NCI-H345 treated with DMSO at 0.1 percent for 48 hours (cell line): ENCODE measurements around the gene CDH18.

Experiments used
- DNase-seq: peaks from one replicate; lab custom pipeline; 2025; ENCODE audit not compliant: unreplicated experiment; lab: John Stamatoyannopoulos, UW

Gene CDH18

DNA sequence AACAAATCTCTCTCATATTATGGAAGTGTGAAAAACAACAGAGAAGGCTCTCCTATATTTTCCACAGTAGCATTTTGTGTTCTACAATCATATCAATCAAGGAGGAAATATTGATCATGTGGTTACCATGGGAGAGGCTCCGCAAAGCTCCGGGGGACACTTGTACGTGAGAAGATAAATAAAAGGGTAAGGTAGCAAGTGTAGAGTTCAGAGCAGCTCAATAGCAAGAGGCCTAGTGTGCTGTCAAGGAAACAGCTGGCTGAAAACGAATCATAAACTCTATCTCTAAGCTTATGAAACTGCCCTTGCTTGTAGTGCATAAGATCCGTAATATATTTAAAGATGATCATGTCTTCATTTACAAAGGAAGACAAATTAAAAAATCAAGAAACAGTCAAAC lies 57.5 kb downstream of the CDH18 start:
- DNase-seq = no peak

DNA sequence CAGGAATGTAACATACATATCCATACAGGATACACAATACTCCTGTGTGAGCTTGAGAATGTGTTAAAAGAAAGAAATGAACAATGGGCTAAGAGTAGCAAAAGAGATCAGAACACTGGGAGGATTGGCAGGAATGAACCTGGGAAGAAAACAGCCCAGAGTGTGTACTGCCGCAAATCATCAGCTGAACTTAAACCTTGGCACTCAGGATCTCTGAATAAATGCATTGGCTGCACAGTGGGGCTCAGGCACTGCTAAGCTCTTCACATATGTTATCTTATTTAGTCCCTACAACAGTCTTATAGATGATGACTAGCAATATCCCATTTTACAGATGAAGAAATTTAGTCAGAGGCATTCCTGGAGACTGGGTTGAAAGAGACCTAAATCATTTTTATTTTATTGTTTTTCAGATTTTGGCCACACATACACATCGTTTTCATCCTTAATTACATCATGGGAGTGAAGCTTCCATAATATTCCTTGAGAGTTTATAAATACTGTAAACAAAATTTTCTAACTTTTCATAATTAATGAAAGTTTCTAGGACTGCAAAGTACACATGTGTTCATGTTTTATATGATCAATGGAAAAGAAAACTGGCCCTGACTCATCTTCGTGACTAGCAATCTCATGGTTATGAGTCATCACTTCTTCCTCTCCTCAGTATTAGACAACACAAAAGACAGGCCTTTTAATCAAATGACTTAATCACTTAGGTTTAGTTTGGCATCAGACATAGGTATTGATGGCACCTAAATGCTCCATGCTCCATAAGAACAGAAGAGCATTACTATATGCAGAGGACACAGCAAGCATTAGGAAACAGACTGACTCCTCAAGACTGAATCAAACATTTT lies 59.2 kb downstream of the CDH18 start:
- DNase-seq = no peak

DNA sequence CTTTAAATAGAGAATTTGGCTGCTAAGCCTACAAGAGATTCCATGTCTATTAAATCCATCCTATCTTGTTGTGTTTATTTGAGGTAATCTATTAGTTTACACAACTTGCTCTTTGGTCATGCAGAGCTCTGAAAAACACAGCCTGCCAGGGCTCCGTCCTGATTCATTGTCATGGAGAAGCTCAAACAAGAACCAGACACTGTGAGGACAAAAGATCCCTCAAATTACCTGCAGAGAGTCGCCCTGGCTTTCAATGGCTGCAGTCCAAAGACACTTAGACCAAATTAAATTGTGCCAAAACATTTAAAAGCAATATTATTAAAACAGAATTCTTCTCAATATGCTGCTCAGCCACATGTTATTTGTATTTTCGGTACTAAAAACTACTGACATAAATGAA lies 60.1 kb downstream of the CDH18 start:
- DNase-seq = peak; percentile 63

DNA sequence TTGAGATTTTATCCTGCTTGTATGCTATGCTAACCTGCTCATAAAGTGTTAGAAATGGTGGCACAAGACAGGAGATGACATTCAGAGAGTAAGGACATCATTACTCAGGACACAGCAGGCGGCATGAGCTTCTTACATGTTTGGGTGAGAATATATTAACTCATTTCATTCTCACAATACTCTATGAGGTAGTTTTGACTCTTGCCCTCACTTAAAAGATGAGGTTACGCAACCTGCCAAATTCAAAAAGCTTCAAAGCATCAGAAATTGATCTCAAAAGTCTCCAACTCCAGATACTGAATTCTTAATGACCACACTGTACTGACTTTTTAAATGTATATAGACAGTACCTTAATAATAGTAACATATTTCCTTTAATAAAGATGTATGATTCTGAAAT lies 60.8 kb downstream of the CDH18 start:
- no peak for DNase-seq

DNA sequence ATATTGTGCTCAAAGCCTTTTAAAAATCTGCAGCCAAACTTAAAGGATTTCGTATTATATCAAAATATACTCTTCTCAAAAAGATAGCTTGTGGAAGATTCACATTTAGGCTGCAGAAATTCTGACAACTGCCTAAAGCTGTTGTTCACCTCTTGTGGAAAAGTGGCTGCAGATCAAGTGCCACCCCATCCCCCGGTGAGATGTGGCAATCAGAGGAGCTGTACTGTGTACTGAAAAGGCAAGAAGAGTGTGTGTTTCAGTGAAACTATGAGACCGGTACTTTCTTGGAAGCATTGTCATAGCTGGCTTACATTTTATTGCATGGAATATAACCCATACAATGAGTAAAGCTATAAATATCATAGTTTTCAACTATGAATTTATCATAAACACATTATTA lies 64.3 kb downstream of the CDH18 start:
- no peak for DNase-seq

DNA sequence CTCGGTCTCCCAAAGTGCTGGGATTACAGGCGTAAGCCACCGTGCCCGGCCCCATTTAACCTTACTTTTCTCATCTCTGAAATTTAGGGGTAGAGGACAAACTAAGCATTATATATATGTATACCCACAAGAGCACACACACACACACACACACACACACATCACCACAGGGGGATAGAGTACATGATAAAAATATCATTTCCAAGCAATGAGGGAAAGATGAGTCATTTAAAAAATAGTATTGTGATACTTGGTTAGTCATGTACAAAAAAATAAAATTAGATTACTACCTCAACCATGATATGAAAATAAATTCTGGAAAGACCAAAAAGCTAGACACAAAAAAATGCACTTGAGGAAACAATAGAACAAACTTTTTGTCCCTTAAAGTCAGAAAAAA lies 67.2 kb downstream of the CDH18 start:
- DNase-seq = no peak

DNA sequence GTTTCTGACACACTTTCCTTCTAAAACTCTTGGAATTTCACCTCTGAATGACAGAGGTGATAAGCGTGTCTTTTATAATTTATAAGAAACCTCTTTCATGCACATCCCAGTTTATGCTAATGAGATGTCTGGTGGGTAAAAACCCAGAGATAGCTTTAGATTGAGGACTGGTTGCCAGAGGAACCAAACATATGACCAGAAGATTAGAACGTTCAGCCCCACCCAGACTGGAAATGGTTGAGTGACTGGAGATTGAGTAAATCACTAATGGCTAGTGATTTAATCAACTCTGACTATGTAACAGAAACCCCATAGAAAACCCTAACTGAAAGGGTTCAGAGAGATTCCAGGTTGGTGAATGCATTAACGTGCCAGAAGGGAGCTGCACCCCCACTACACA lies 69.2 kb downstream of the CDH18 start:
- DNase-seq = no peak

DNA sequence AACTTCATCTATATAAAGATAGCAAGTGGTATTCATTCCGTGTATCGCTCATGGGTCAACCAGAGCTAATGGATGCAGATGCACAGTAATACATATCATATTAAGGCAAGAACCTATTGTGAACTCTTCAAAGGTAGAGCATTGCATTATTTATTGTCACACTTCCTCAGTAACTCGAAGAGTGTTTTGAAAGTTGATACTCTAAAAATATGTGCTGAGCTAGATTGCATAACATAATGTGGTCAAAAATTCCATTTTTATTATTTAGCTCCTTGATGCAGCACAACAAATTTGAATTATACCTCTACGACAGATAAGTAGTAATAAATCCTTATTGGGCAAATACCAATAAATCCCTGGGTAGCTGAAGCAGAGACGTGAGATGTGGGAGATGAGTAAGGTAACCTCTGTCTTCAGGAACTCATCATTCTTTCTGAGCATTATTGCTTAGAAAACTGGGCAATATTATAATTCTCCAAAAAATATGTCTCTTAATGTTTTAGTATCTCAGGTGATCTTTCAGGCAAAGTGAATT lies 70.3 kb downstream of the CDH18 start:
- no peak for DNase-seq

DNA sequence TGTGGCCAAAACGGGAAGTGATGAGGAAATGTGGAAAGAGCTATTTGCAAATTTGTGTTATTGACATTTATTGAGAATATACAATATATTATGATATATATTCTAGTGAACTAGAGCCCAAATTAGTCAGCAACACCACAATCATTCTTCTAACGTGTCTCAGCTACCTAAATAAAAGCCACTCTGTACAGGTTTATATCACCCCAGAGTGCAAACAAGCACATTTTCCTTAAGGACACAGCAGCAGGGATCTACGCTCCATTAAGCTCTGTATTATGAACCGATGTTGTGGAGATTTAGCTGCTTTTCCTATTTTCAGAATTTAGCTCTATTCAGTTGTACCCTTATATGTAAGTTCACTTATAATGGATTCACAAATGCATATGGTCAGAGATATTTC lies 77.9 kb downstream of the CDH18 start:
- no peak for DNase-seq

DNA sequence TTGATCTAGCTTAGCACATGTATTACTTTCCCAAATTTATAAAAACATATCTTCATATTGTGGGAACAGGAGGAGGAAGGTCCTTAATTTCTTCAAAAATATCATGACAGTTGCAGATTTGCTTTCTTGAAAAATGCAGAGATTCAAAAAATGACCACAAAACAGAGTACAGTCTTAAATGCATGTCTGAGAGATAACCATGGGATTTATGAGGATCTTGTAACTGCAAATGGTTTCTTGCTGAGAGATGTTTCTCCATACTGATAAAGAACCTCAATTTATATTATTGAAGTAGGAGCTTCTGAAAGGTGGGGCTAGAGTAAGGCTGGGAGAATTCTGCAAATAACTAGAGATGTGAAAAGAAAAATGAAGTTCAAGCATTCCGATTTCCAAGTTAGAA lies 83.2 kb downstream of the CDH18 start:
- no peak for DNase-seq

DNA sequence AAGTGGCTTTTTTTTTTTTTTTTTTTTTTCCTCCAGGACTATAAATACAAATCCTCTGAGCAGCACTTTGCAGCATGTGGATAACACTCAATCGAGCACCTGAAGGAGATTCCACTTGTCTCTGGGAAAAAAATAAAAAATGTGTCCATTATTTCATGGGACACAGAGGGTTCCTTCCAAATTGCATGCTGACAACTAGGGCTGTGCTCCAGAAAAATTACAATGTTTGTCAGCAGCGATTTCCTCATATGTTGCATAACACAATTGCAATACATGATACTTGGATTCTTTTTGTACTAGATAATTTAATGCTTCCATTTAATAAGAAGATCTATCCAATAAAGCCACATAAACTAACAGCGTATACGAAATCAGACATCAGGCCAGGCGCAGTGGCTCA lies 84.4 kb downstream of the CDH18 start:
- DNase-seq = no peak

DNA sequence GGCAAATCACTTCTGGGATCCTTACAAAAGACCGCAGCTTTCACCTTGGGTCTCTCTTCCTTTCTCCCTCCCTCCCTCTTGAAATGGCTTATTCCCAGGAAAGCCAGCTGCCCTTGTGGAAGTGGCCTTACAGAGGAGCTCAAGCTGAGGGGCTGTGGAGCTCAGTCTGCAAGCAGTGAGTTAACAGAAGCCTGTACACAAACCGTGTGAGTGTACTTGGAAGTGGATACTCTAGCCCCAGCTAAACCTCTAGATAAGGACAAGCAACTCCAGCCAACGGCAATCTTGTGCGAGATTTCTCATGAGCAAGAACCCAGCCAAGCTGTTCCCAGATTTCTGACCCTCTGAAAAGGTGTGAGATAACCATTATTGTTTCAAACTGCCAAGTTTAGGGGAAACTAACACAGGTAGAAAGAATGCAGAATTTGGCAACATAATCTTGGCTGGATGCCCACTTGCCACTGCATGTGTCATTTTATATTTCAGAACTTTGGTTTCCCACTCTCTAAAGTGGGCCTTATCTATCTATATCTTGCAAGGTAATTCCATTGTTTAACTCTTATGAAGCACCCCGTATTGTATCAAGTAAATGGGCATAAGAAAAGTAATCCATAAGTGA lies 85.6 kb downstream of the CDH18 start:
- no peak for DNase-seq

DNA sequence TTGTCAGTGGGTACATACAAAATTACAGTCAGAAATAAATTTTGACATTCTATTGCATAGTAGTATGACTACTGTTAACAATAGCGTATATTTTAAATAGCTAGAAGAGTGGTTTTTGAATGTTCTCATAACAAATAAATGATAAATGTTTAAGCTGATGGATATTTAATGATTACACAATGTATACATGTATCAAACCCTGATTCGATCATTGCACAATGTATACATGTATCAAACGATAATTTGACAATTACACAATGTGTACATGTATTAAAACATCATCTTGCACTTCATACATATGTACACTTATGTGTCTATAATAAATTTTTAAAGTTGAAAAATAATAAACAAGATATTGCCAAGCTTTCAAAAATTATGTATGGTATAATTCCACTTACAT lies 87.7 kb downstream of the CDH18 start:
- DNase-seq = no peak

DNA sequence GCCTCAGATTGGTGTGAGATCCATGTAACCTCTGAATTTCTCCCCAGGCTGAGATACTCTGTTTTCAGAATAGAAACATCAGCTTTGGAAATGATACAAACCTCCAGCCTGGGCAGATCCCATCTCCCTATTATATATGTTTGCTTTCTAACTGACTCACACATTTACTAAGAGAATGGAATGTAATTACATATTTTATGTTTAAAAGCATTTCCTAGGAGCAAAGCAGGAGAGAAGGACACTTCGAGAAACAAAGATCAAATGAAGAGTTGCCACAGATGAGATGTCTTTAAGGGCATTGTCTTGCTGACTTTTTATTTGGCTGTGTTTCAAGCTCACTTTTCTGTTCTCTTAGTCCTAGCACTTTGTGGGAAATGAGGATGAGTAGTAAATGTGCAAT lies 96.3 kb downstream of the CDH18 start:
- no peak for DNase-seq

DNA sequence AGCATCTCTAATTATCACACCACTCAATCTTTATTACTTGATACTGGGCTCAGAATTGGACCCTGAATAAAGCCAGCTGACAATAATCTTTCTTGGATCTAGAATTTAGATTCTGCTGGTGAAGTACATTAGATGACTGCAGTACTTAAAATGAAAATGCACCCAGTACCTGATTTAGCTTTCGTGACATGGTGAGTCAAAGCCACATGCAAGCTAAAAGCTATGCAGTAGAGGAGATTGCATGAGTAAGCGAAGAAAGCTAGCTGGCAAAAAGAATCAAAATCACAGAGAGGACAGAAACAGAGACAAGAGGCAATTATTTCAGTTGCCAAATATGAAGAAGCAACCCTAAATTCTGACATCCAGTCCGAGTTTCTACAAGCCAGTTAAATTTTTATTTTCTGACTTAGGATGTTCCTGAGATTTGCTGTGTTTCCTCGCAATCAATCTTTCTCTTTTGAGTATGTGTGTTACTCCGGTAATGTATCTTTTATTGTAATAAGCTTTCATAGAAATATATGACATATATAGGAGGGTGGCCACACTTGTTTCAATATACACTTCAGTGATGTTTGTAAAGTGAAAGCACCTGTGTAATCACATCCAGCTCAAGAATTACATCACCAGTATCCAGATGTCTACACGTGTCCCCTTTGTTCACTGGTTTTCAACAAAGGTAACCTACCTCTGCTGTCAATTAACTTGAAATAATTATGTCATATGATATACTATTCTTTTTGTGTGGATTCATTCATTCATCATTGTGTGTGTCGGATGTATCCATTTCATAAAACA lies 101.7 kb downstream of the CDH18 start:
- DNase-seq = no peak

DNA sequence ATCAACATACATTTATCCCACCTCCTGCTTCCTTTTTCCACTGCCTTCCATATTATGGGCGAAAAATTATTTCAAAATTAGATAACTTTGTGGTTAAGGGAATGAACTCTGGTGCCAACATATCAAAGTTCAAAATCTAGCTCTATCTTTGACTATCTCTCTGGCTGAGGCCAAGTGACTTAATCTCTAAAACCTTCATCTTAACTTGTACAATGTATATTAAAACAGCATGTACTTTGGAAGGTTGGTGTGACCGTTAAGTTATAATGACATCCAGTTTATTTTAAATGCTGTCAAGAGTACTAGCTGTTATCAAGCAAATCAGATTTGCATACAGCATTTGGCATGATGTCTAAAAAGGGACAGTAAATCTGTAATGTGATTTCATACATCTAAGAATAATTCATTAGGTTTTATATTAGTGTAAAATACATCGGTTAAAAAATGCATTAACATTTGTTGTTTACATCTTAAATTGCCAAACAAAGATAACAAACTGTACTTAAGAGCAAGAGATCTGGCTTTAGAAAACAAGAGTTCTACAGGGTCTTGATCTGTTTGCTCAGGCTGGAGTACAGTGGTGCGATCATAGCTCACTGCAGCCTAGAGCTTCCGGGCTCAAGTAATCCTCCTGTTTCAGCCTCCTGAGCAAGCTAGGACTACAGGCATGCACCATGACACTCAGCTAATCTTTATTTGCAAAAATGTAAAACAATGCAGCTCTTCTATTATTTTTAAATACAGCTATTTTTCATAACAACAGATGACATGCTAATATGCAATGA lies 102.8 kb downstream of the CDH18 start:
- DNase-seq = no peak

DNA sequence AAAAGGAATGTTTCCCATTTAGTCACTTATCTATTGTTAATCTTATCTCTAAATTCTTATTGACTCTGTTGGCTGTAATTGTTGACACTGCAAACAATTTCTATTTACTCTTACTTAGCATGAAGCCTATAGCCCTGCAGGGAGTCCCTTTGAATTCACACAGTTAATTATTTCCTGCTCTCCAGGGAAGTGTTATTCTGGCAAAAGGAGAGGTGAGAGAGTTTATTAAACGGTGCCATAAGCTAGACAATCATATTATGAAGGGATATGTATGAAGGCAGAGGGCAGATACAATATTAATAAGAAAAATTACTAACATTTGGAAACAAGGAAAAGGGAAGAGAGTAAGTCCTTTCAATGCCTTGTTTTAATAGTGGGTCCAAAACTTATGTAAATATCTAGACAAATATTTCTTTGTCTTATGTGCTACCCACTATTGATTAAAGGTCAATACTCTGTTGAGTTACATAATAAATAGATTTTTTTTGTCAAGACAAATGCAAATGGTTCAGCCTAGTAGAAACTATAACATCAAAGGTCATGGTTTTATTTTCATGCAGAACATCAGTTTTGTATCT lies 107.1 kb downstream of the CDH18 start:
- DNase-seq = peak; percentile 95

DNA sequence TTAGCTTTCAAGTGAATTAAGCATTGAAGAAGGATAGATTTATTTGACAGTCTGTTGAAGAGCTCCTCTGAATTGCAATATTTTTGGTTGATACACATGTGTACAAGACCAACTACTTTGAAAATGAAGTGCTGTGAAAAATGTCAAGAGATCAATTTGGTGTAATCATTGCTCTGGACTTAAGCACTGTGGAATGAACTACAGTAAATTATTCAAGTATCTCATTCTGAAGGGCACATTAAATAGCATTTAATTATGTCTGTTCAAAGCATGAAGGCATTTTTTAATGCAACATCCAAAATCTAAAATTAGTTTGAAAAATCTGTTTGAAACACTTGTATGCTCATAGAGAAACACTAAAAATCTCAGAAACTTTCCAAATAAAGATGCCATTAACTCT lies 107.5 kb downstream of the CDH18 start:
- no peak for DNase-seq

DNA sequence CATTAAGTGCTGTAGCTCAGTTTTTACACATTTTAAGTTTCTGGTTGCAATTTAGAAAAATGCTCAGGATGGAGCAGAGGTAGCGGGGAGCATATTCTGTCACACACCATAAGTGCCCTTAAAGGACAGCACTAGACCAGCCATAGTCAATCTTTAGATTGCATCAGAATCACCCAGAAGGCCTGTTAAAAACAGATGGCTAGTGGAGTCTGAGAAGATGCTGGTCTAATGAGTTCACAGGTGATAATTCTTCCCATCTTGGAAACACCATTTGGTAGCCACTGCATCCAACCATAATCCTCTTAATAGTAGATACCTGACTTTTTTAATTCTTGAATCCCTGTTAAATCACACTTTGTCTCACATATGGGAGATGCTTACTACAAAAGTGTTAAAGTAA lies 113.2 kb downstream of the CDH18 start:
- DNase-seq = no peak

DNA sequence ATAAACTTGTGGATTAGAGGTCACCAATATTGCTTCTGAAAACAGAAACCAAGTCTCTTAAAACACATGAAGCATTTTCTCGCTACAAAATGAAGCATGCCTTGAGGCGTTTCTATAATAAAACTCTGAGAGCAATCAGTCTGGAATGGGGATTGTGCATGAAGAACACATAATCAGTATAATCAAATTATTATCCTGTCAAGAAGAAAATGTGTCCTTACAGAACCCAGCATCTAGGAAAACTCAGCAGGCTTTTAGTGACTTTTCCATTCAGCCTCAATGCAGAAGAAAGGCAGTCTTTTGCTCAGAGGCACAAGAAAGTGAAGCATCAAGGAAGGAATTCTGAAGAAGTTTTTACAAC lies 121.9 kb downstream of the CDH18 start:
- no peak for DNase-seq
